Panc1 (cell line): ENCODE measurements around the gene WDR26.

Experiments
- CTCF ChIP-seq: fragments of 450-650 bp; IDR thresholded peaks from 2 replicates; pipeline ENCODE4 v1.5.1; 2017; ENCODE audit warnings: mild to moderate bottlenecking
- POLR2AphosphoS5 ChIP-seq: IDR thresholded peaks from 2 replicates; pipeline ENCODE4 v1.6.1; 2012; ENCODE audit warnings: mild to moderate bottlenecking, low read depth, low read length, moderate library complexity

GRCh38 chr1:224368409-224368808, 66.2 kb downstream of the WDR26 start:
- TF ChIP-seq CTCF (no peak), POLR2AphosphoS5 (no peak)
